ENCODE results near the gene NUTM2E.
"Not testable (repeated sequence)": the region's sequence is repeated elsewhere in the genome, so short reads cannot be mapped to it uniquely, and the experiment has no call there.

DNA sequence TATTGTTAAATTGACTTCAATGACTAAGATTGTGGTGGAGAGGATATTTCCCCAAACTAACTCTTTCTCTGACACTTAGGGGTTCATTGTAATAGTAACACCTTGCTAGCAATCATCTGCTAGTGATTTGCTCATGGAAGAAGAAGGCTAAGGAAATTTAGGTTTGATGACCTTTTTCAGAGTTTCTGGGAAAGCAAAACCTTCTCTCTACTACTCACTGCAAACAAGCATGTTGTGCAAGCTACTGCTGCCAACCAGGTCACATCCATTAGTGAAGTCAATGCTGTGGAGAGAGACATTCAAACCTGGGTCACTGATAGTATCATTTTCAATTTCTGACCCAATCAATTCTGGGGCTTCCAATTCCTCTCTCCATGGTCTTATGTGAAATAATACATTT lies 14.6 kb upstream of the NUTM2E start:
- not testable (repeated sequence) for TF ChIP-seq CEBPB (IDR thresholded peaks at IDR 0.05; ENCODE audit: low read depth, low read length); FOS (IDR thresholded peaks at IDR 0.05; ENCODE audit: low read depth, low read length); RAD21 (IDR thresholded peaks at IDR 0.05; ENCODE audit: low read length); ELK1 (IDR thresholded peaks at IDR 0.05; ENCODE audit: borderline replicate concordance, low read depth, low read length); MAFK (IDR thresholded peaks at IDR 0.05; ENCODE audit: low read depth, low read length); POLR2A (IDR thresholded peaks at IDR 0.05; ENCODE audit: low read depth, low read length)
- TF ChIP-seq, protein P1, sequence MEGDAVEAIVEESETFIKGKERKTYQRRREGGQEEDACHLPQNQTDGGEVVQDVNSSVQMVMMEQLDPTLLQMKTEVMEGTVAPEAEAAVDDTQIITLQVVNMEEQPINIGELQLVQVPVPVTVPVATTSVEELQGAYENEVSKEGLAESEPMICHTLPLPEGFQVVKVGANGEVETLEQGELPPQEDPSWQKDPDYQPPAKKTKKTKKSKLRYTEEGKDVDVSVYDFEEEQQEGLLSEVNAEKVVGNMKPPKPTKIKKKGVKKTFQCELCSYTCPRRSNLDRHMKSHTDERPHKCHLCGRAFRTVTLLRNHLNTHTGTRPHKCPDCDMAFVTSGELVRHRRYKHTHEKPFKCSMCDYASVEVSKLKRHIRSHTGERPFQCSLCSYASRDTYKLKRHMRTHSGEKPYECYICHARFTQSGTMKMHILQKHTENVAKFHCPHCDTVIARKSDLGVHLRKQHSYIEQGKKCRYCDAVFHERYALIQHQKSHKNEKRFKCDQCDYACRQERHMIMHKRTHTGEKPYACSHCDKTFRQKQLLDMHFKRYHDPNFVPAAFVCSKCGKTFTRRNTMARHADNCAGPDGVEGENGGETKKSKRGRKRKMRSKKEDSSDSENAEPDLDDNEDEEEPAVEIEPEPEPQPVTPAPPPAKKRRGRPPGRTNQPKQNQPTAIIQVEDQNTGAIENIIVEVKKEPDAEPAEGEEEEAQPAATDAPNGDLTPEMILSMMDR (conservative IDR thresholded peaks at IDR 0.05; ENCODE audit: low read depth, low read length), result not testable (repeated sequence)
